Testis (tissue), 3 donors: ENCODE data around the gene UBR3. TPM values are rescaled to one million over a fixed set of nuclear protein-coding genes. Genes with fewer than 3 reads are reported as not detected.

Experiments
- DNase-seq: peaks from one replicate; pipeline ENCODE4 v3.0.0-alpha.2; 2019
- H3K27ac ChIP-seq, 2 donors: fragments of 200-600 bp; sonication (generic); one replicate each; pipeline ENCODE4 v1.5.1; 2019
- H3K27me3 ChIP-seq: fragments of 200-600 bp; sonication (generic); one replicate; pipeline ENCODE4 v1.5.1; 2019
- H3K36me3 ChIP-seq: fragments of 200-600 bp; sonication (generic); one replicate; pipeline ENCODE4 v1.5.1; 2017; ENCODE audit warnings: low read depth; ENCODE audit errors: missing control alignments
- H3K4me1 ChIP-seq: fragments of 200-600 bp; sonication (generic); one replicate; pipeline ENCODE4 v1.5.1; 2019
- H3K4me3 ChIP-seq, 2 donors: fragments of 200-600 bp; sonication (generic); one replicate each; pipeline ENCODE4 v1.5.1; 2017 to 2019
- H3K9me3 ChIP-seq: fragments of 200-600 bp; sonication (generic); one replicate; pipeline ENCODE4 v1.5.1; 2017
- POLR2A ChIP-seq: fragments of 450-650 bp; IDR thresholded peaks from one replicate; pipeline ENCODE4 v1.6.1; 2017; ENCODE audit warnings: antibody characterized with exemption, mild to moderate bottlenecking, moderate library complexity
- WGBS, 2 donors: methylation state at CpG; one replicate each; pipeline ENCODE4 v1.1.5; 2018; 5-methylcytosine and 5-hydroxymethylcytosine counted together
- intact Hi-C: fragments of 100-400 bp; cut with DNase I; formaldehyde crosslinking; loops from one replicate; pipeline ENCODE4 v1.15.1; 2023; ENCODE audit warnings: low total_unique reads
- polyA plus RNA-seq: library from polyadenylated mRNA; stranded (reverse); fragments of 350-450 nt; fragmentation: Illumina TruSeq; extraction: RNeasy Lipid Tissue Mini Kit (QIAGEN cat#74804); gene quantifications from one replicate; pipeline ENCODE4 v1.2.3, GENCODE V29; 2014; ENCODE audit warnings: low read depth, low replicate concordance; ENCODE audit not compliant: insufficient read depth
- total RNA-seq, 2 donors: library from RNA; depleted of rRNA; stranded (reverse); fragments of >200 nt; gene quantifications; one replicate each; pipeline ENCODE4 v1.2.3, GENCODE V29; 2016
- TF ChIP-seq, protein P1 (sequence below), 3 experiments: fragments of 450-650 bp in 2 of 3; fragments of 200-600 bp in 1 of 3; sonication (generic) in 1 of 3; IDR thresholded peaks; one replicate each; pipeline ENCODE4 v1.5.1; 2016 to 2019; ENCODE audit warnings: antibody characterized with exemption in 3 of 3, mild to moderate bottlenecking in 2 of 3, moderate library complexity in 1 of 3

Gene UBR3
- total and polyA plus RNA-seq, 3 donors from 2014 or later, result 24.3 to 132 (median 122) TPM

DNA sequence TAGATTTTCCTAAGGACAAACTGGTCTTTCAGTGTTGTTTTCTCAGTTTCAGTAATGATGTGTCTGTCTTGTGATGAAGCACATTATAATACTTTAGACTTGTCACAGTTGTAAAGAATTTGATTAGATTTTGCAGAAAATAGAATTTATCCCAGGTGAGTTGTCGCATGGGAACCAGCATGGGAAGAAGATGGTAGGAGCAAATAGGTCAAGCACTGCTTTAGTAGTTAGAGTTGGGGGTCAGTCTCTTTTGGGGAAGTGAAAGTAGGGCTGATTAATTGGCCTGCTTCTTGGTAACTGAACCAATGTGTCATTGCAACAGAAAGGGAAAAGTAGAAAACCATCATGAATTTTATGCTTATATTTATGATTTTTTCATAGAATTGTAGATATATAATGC lies 197.5 kb downstream of the UBR3 start:
- H3K36me3 ChIP-seq, result no peaks in the 10 kb centered on the region
- H3K4me1 ChIP-seq, result no peaks in the 10 kb centered on the region
- WGBS, 2 donors, result 96 to 100% methylated on average over 1 of the region's 1 CpG
- H3K27me3 ChIP-seq, result no peaks in the 10 kb centered on the region
- TF ChIP-seq, protein P1, sequence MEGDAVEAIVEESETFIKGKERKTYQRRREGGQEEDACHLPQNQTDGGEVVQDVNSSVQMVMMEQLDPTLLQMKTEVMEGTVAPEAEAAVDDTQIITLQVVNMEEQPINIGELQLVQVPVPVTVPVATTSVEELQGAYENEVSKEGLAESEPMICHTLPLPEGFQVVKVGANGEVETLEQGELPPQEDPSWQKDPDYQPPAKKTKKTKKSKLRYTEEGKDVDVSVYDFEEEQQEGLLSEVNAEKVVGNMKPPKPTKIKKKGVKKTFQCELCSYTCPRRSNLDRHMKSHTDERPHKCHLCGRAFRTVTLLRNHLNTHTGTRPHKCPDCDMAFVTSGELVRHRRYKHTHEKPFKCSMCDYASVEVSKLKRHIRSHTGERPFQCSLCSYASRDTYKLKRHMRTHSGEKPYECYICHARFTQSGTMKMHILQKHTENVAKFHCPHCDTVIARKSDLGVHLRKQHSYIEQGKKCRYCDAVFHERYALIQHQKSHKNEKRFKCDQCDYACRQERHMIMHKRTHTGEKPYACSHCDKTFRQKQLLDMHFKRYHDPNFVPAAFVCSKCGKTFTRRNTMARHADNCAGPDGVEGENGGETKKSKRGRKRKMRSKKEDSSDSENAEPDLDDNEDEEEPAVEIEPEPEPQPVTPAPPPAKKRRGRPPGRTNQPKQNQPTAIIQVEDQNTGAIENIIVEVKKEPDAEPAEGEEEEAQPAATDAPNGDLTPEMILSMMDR (IDR thresholded peaks at IDR 0.05), result no peak
- no peak for TF ChIP-seq POLR2A
- no peak overlapping the region for H3K27ac ChIP-seq
- H3K9me3 ChIP-seq, result no peaks in the 10 kb centered on the region
- DNase-seq, result no peak
- intact Hi-C loops, result no loop called here
- H3K4me3 ChIP-seq, result no peak overlapping the region

DNA sequence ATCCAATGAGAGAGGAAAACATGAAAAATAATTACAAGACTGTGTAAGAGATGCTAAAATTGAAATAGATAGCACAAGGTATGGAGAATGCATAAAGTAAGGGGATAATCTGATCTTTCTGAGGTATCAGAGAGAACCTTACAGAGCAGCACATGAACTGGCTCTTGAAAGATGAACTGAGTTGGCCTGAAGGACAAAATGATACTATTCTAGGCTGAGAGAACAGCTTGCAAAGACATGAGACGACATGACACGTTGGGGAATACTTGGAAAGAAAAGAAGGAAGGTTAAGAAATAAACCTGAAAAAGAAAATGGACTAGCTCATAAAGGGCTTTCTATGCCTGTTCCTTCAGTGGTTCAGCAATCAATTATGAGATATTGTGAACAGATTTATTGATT lies 198.0 kb downstream of the UBR3 start:
- TF ChIP-seq POLR2A, result no peak
- TF ChIP-seq, protein P1 (IDR thresholded peaks at IDR 0.05), result no peak
- Histone ChIP-seq H3K36me3 (no peaks in the 10 kb centered on the region), H3K9me3 (no peaks in the 10 kb centered on the region), H3K4me3 (no peak overlapping the region), H3K4me1 (no peaks in the 10 kb centered on the region), H3K27me3 (no peaks in the 10 kb centered on the region), H3K27ac (no peak overlapping the region)
- WGBS, 2 donors, result 82 to 85% methylated on average over 2 of the region's 2 CpGs
- intact Hi-C loops, result no loop called here
- DNase-seq, result no peak

DNA sequence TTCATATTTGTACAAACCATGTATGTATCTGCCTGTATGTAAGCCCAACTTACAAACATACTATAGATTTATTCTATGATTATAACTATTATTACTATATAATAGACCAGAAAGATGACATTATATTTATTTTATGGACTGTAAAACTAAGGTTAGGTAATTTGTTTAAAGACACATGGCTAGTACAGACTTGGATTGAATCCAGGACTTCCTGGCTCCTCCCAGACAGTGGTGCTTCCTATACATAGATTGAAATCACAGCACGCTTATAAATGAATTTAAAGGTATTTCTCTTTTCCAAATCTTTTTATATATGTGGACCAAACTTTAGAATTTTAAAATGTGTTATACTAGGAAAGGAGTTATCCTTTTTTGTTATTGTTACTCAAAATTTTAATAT lies 199.1 kb downstream of the UBR3 start:
- Histone ChIP-seq H3K27me3 (no peaks in the 10 kb centered on the region), H3K9me3 (no peaks in the 10 kb centered on the region), H3K4me1 (no peaks in the 10 kb centered on the region), H3K27ac (no peak overlapping the region), H3K36me3 (no peaks in the 10 kb centered on the region), H3K4me3 (no peak overlapping the region)
- 88 to 100% methylated on average over 1 of the region's 1 CpG for WGBS, 2 donors
- intact Hi-C loops, result no loop called here
- TF ChIP-seq, protein P1 (IDR thresholded peaks at IDR 0.05), result no peak
- no peak for TF ChIP-seq POLR2A
- no peak for DNase-seq

DNA sequence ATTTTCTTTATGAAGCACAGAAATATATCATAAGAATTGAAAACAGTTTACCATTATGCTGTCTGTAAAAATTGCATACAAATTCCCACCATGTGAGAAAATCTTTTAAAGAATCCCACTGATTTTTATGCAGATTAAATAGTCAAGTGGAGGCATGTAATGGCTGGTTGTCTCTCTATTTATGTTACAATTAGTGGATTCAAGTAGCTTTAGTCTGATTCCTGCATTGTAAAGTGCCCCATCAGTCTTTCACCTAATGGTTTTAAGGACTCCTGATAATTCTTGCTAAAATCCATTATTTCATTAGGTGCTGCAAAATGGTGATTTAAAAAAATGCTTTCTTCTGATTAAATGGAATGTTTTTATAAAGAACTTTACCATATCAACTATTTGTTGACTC lies 202.3 kb downstream of the UBR3 start:
- no peaks in the 10 kb centered on the region for H3K36me3 ChIP-seq
- no peak overlapping the region for H3K27ac ChIP-seq
- no peak for TF ChIP-seq POLR2A
- TF ChIP-seq, protein P1 (IDR thresholded peaks at IDR 0.05), result no peak
- no peaks in the 10 kb centered on the region for H3K27me3 ChIP-seq
- no peak for DNase-seq
- no peak overlapping the region for H3K4me3 ChIP-seq
- no peaks in the 10 kb centered on the region for H3K9me3 ChIP-seq
- no peaks in the 10 kb centered on the region for H3K4me1 ChIP-seq
- intact Hi-C loops, result no loop called here

DNA sequence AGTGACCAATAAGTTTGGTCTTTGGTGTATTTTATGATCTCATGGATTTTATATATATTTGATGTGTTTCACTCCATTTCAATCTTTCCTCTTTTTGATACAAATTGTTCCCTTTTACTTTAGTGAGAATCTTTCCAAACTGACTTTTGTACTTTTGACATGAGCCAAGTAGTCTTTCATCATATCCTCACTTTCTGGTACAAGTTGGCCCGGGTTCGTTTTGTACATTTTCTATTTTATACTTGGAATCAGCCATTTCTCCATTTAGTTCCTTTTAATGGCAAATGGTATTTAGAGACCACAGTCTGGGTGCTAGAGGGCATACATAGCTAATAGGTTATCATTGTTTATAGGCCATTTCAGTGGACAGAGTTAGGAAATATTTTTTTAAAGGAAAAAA lies 202.8 kb downstream of the UBR3 start:
- Histone ChIP-seq H3K9me3 (no peaks in the 10 kb centered on the region), H3K27ac (no peak overlapping the region), H3K4me3 (no peak overlapping the region), H3K4me1 (no peaks in the 10 kb centered on the region), H3K36me3 (no peaks in the 10 kb centered on the region), H3K27me3 (no peaks in the 10 kb centered on the region)
- WGBS, 2 donors, result 83 to 96% methylated on average over 2 of the region's 2 CpGs
- intact Hi-C loops, result no loop called here
- DNase-seq, result no peak
- no peak for TF ChIP-seq POLR2A
- TF ChIP-seq, protein P1 (IDR thresholded peaks at IDR 0.05), result no peak
